K562 (cell line): ENCODE results near the gene ZKSCAN3. TPM values are rescaled to one million over a fixed set of nuclear protein-coding genes. Genes with fewer than 3 reads are reported as not detected.
A peak's percentile ranks its signal among the peaks of the same experiment; 100 is the strongest.

Experiments
- ADNP ChIP-seq: fragments of 200-800 bp; sonication (Bioruptor generic); IDR thresholded peaks from 2 replicates; pipeline ENCODE4 v1.6.1; 2016; ENCODE audit warnings: missing genetic modification characterization, missing compliant biosample characterization
- CHD4 ChIP-seq: fragments of 200-600 bp; sonication (generic); IDR thresholded peaks from 3 replicates; pipeline ENCODE4 v1.6.1; 2012; ENCODE audit warnings: low read depth, mild to moderate bottlenecking, mixed read lengths, low read length, inconsistent platforms; ENCODE audit not compliant: insufficient read depth, insufficient replicate concordance, poor library complexity, severe bottlenecking
- CREB1 ChIP-seq, 2 experiments: sonication (generic) in 1 of 2; formaldehyde crosslinking in 1 of 2; IDR thresholded peaks; 2 replicates each; pipeline versions ENCODE4 v1.6.1 to v1.8.0; 2012 to 2022; ENCODE audit warnings: inconsistent platforms in 1 of 2, mild to moderate bottlenecking in 1 of 2, missing genetic modification reagents in 1 of 2, moderate library complexity in 1 of 2
- GATAD2B ChIP-seq: fragments of 450-650 bp; IDR thresholded peaks from 2 replicates; pipeline ENCODE4 v1.6.1; 2017; ENCODE audit warnings: mild to moderate bottlenecking, borderline replicate concordance
- MIER1 ChIP-seq: fragments of 450-650 bp; IDR thresholded peaks from 2 replicates; pipeline ENCODE4 v1.6.1; 2016; ENCODE audit warnings: antibody characterized with exemption, mild to moderate bottlenecking, low read depth
- NFE2L1 ChIP-seq: fragments of 450-650 bp; IDR thresholded peaks from 2 replicates; pipeline ENCODE4 v1.6.1; 2016; ENCODE audit warnings: missing genetic modification characterization, low read depth, mild to moderate bottlenecking, missing compliant biosample characterization, moderate library complexity, borderline replicate concordance
- RFX7 ChIP-seq: fragments of 250-450 bp; sonication (Bioruptor Pico); IDR thresholded peaks from 2 replicates; pipeline ENCODE4 v1.5.1; 2021; ENCODE audit warnings: mild to moderate bottlenecking
- SRF ChIP-seq, 2 experiments: fragments of 250-450, 450-650 bp in 1 of 2; sonication (Bioruptor Pico) in 1 of 2; sonication (generic) in 1 of 2; formaldehyde crosslinking; IDR thresholded peaks; 2 replicates each; pipeline versions ENCODE4 v1.5.0 to v1.5.1; 2020 to 2022; ENCODE audit warnings: mild to moderate bottlenecking in 1 of 2, missing genetic modification reagents in 1 of 2
- STAT5A ChIP-seq: IDR thresholded peaks from 2 replicates; pipeline ENCODE4 v1.6.1; 2012; ENCODE audit warnings: low read length, inconsistent platforms, borderline replicate concordance
- TBL1XR1 ChIP-seq, 2 experiments: IDR thresholded peaks; 2 replicates each; pipeline ENCODE4 v1.6.1; 2012; ENCODE audit warnings: improper control_type of control experiment in 2 of 2, low read length in 2 of 2, mild to moderate bottlenecking in 1 of 2
- TEAD1 ChIP-seq, 2 experiments: fragments of 450-650 bp in 1 of 2; sonication (generic) in 1 of 2; formaldehyde crosslinking; IDR thresholded peaks; 2 replicates each; pipeline versions ENCODE4 v1.4.0 to v1.8.0; 2020 to 2022; ENCODE audit warnings: mild to moderate bottlenecking in 2 of 2, missing genetic modification reagents in 1 of 2
- YY1 ChIP-seq, 3 experiments: IDR thresholded peaks; 2 replicates each; pipeline ENCODE4 v1.6.1; 2011; ENCODE audit warnings: low read length in 2 of 3, mild to moderate bottlenecking in 2 of 3, moderate library complexity in 2 of 3, borderline replicate concordance in 1 of 3, control low read depth in 1 of 3, low read depth in 1 of 3; ENCODE audit not compliant: insufficient read depth in 3 of 3, insufficient replicate concordance in 2 of 3, control insufficient read depth in 1 of 3, insufficient read length in 1 of 3; ENCODE audit errors: extremely low read depth in 1 of 3
- ZEB2 ChIP-seq: fragments of 450-650 bp; IDR thresholded peaks from 2 replicates; pipeline ENCODE4 v1.6.1; 2016
- ZFP36 ChIP-seq: fragments of 150-350 bp; IDR thresholded peaks from 2 replicates; pipeline ENCODE4 v1.6.1; 2018; ENCODE audit warnings: low read length, low read depth; ENCODE audit not compliant: partially characterized antibody
- ZNF24 ChIP-seq: fragments of 450-650 bp; IDR thresholded peaks from 2 replicates; pipeline ENCODE4 v1.6.1; 2016
- polyA plus RNA-seq, 8 experiments: library from polyadenylated mRNA; depleted of rRNA in 4 of 8; stranded (reverse) in 5 of 8; unstranded in 3 of 8; fragments of >200 nt; fragmentation: Nextera tagmentation in 2 of 8; fragmentation: Illumina TruSeq in 1 of 8; extraction: Ambion mirVana in 2 of 8; extraction: Trizol in 1 of 8; gene quantifications; 2 replicates each; pipeline versions ENCODE4 v1.2.1 to v1.2.3, GENCODE V29; 2011 to 2014; ENCODE audit warnings: inconsistent platforms in 1 of 8, missing spikeins in 1 of 8
- total RNA-seq, 7 experiments: library from RNA; depleted of rRNA in 6 of 7; stranded (reverse); fragments of >200 nt in 6 of 7; fragmentation: Illumina TruSeq in 2 of 7; extraction: Trizol in 2 of 7; gene quantifications; 2 replicates each; pipeline versions ENCODE4 v1.2.1 to v1.2.3, GENCODE V29; 2011 to 2021; ENCODE audit warnings: low replicate concordance in 1 of 7
- TF ChIP-seq, protein P1 (sequence below): sonication (generic); formaldehyde crosslinking; IDR thresholded peaks from 2 replicates; pipeline ENCODE4 v1.8.1; 2022; ENCODE audit warnings: missing genetic modification reagents
- TF ChIP-seq, protein P2 (sequence below): fragments of 200-800 bp; sonication (Bioruptor generic); IDR thresholded peaks from 2 replicates; pipeline ENCODE4 v1.6.1; 2017; ENCODE audit warnings: missing genetic modification characterization, missing compliant biosample characterization
- TF ChIP-seq, protein P3 (sequence below): fragments of 450-650 bp; formaldehyde crosslinking; IDR thresholded peaks from 2 replicates; pipeline ENCODE4 v1.4.0; 2020; ENCODE audit warnings: mild to moderate bottlenecking, mixed read lengths
- TF ChIP-seq, protein P4 (sequence below): sonication (generic); formaldehyde crosslinking; IDR thresholded peaks from 2 replicates; pipeline ENCODE4 v1.8.0; 2022; ENCODE audit warnings: missing genetic modification reagents, mild to moderate bottlenecking, borderline replicate concordance
- TF ChIP-seq, protein P5 (sequence below): sonication (generic); formaldehyde crosslinking; IDR thresholded peaks from 2 replicates; pipeline ENCODE4 v1.8.1; 2023; ENCODE audit warnings: mild to moderate bottlenecking, missing genetic modification reagents

Gene ZKSCAN3
- total and polyA plus RNA-seq, 9 of the 15 experiments (the other 6 are each of a cell fraction or from before 2014, with no cell fraction given), result 3.0 to 12.4 (median 10.2) TPM

DNA sequence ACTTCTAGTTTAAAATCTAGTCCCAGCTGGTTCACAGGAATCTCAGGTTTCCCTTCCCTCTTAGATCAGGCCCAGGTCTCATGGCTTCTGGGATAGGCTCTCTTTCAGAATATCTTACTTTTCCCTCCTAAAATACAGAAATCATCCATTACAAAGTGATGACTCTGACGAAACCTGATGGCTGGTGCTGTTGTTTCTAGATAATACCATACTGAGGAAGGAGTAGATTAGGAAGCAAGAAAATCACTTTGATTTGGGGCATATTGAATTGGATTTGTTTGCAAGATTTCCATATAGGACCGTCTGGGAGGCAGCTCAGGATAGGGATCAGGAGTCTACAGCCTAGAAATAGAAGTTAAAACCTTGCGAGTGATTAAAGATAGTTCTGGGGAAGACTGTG, 3.6 kb downstream of the ZKSCAN3 start (continued):
- no peak for TF ChIP-seq MIER1
- TF ChIP-seq NFE2L1 (tag), result no peak
- TF ChIP-seq CHD4, result no peak
- no peak for TF ChIP-seq RFX7 (CRISPR knock-in tag)
- no peak for TF ChIP-seq CREB1 (IDR thresholded peaks at IDR 0.05)
- TF ChIP-seq CREB1 (CRISPR knock-in tag; IDR thresholded peaks at IDR 0.05), result no peak
- TF ChIP-seq, protein P1, sequence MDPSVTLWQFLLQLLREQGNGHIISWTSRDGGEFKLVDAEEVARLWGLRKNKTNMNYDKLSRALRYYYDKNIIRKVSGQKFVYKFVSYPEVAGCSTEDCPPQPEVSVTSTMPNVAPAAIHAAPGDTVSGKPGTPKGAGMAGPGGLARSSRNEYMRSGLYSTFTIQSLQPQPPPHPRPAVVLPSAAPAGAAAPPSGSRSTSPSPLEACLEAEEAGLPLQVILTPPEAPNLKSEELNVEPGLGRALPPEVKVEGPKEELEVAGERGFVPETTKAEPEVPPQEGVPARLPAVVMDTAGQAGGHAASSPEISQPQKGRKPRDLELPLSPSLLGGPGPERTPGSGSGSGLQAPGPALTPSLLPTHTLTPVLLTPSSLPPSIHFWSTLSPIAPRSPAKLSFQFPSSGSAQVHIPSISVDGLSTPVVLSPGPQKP, result no peak
- TF ChIP-seq, protein P2, sequence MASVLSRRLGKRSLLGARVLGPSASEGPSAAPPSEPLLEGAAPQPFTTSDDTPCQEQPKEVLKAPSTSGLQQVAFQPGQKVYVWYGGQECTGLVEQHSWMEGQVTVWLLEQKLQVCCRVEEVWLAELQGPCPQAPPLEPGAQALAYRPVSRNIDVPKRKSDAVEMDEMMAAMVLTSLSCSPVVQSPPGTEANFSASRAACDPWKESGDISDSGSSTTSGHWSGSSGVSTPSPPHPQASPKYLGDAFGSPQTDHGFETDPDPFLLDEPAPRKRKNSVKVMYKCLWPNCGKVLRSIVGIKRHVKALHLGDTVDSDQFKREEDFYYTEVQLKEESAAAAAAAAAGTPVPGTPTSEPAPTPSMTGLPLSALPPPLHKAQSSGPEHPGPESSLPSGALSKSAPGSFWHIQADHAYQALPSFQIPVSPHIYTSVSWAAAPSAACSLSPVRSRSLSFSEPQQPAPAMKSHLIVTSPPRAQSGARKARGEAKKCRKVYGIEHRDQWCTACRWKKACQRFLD (CRISPR knock-in tag), result no peak
- no peak for TF ChIP-seq SRF (CRISPR knock-in tag; IDR thresholded peaks at IDR 0.05)
- no peak for TF ChIP-seq ADNP
- TF ChIP-seq, protein P3, sequence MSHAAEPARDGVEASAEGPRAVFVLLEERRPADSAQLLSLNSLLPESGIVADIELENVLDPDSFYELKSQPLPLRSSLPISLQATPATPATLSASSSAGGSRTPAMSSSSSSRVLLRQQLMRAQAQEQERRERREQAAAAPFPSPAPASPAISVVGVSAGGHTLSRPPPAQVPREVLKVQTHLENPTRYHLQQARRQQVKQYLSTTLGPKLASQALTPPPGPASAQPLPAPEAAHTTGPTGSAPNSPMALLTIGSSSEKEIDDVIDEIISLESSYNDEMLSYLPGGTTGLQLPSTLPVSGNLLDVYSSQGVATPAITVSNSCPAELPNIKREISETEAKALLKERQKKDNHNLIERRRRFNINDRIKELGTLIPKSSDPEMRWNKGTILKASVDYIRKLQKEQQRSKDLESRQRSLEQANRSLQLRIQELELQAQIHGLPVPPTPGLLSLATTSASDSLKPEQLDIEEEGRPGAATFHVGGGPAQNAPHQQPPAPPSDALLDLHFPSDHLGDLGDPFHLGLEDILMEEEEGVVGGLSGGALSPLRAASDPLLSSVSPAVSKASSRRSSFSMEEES (CRISPR knock-in tag), result no peak
- TF ChIP-seq ZFP36, result no peak
- TF ChIP-seq ZNF24, result no peak
- no peak for TF ChIP-seq TEAD1 (CRISPR knock-in tag; IDR thresholded peaks at IDR 0.05)
- TF ChIP-seq TBL1XR1 (IDR thresholded peaks at IDR 0.05; ENCODE audit: low read length in 2 of 2), result no peak
- no peak for TF ChIP-seq YY1 (IDR thresholded peaks at IDR 0.05; ENCODE audit: borderline replicate concordance in 1 of 3, control insufficient read depth in 1 of 3, extremely low read depth in 1 of 3, insufficient read depth in 3 of 3, insufficient read length in 1 of 3, insufficient replicate concordance in 2 of 3, low read depth in 1 of 3, low read length in 2 of 3)
- TF ChIP-seq STAT5A, result no peak
- TF ChIP-seq, protein P4, sequence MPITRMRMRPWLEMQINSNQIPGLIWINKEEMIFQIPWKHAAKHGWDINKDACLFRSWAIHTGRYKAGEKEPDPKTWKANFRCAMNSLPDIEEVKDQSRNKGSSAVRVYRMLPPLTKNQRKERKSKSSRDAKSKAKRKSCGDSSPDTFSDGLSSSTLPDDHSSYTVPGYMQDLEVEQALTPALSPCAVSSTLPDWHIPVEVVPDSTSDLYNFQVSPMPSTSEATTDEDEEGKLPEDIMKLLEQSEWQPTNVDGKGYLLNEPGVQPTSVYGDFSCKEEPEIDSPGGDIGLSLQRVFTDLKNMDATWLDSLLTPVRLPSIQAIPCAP, result no peak
- TF ChIP-seq, protein P5, sequence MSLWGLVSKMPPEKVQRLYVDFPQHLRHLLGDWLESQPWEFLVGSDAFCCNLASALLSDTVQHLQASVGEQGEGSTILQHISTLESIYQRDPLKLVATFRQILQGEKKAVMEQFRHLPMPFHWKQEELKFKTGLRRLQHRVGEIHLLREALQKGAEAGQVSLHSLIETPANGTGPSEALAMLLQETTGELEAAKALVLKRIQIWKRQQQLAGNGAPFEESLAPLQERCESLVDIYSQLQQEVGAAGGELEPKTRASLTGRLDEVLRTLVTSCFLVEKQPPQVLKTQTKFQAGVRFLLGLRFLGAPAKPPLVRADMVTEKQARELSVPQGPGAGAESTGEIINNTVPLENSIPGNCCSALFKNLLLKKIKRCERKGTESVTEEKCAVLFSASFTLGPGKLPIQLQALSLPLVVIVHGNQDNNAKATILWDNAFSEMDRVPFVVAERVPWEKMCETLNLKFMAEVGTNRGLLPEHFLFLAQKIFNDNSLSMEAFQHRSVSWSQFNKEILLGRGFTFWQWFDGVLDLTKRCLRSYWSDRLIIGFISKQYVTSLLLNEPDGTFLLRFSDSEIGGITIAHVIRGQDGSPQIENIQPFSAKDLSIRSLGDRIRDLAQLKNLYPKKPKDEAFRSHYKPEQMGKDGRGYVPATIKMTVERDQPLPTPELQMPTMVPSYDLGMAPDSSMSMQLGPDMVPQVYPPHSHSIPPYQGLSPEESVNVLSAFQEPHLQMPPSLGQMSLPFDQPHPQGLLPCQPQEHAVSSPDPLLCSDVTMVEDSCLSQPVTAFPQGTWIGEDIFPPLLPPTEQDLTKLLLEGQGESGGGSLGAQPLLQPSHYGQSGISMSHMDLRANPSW, result no peak
- TF ChIP-seq GATAD2B, result 0 out of 2 replicates have a peak, but pooled peaks have one; percentile 35
- TF ChIP-seq ZEB2, result no peak
